DND-41 (cell line): Measurements from ENCODE around the gene CD300LG.

Experiments used
- ATAC-seq: fragments of 200-7000 bp; cut with Tn5 transposase; 3 replicates; pipeline ENCODE4 v1.9.1; 2021; ENCODE audit warnings: low read depth; ENCODE audit not compliant: insufficient read depth
- DNase-seq: peaks from one replicate; pipeline ENCODE4 v3.0.0-alpha.2; 2020
- H2AFZ ChIP-seq: 2 replicates; pipeline ENCODE4 v1.6.0; 2012; ENCODE audit warnings: low read depth, low read length
- H3K27ac ChIP-seq: 2 replicates; pipeline ENCODE4 v1.5.1; 2012; ENCODE audit warnings: low read length, inconsistent platforms
- H3K27me3 ChIP-seq: fragments of 200-600 bp; sonication (generic); 2 replicates; pipeline ENCODE4 v1.6.0; 2012; ENCODE audit warnings: low read length, mild to moderate bottlenecking, inconsistent platforms; ENCODE audit not compliant: insufficient read depth, poor library complexity
- H3K36me3 ChIP-seq: 2 replicates; pipeline ENCODE4 v1.5.1; 2012; ENCODE audit warnings: low read length, inconsistent platforms; ENCODE audit not compliant: insufficient read depth
- H3K4me1 ChIP-seq: 2 replicates; pipeline ENCODE4 v1.5.1; 2012; ENCODE audit warnings: mild to moderate bottlenecking, low read length; ENCODE audit not compliant: insufficient read depth
- H3K4me2 ChIP-seq: 2 replicates; pipeline ENCODE4 v1.6.0; 2012; ENCODE audit warnings: mild to moderate bottlenecking, moderate library complexity, low read length, inconsistent platforms; ENCODE audit not compliant: insufficient read depth
- H3K4me3 ChIP-seq, 2 experiments: fragments of 200-600 bp in 1 of 2; shearing (Covaris generic) in 1 of 2; 2 replicates each; pipeline ENCODE4 v1.5.1; 2012 to 2016; ENCODE audit warnings: inconsistent platforms in 2 of 2, low read length in 2 of 2, mild to moderate bottlenecking in 2 of 2, low read depth in 1 of 2, moderate library complexity in 1 of 2
- H3K79me2 ChIP-seq: 2 replicates; pipeline ENCODE4 v1.6.0; 2012; ENCODE audit warnings: low read length, inconsistent platforms; ENCODE audit not compliant: insufficient read depth
- H3K9ac ChIP-seq: 2 replicates; pipeline ENCODE4 v1.6.0; 2012; ENCODE audit warnings: low read depth, mild to moderate bottlenecking, inconsistent platforms, low read length, moderate library complexity
- H3K9me3 ChIP-seq: 2 replicates; pipeline ENCODE4 v1.5.1; 2012; ENCODE audit warnings: low read length, moderate library complexity, mild to moderate bottlenecking, inconsistent platforms; ENCODE audit not compliant: insufficient read depth, severe bottlenecking
- H4K20me1 ChIP-seq: 2 replicates; pipeline ENCODE4 v1.6.0; 2012; ENCODE audit warnings: low read length; ENCODE audit not compliant: insufficient read depth
- EZH2 ChIP-seq: IDR thresholded peaks from 3 replicates; pipeline ENCODE4 v1.6.1; 2012; ENCODE audit warnings: borderline replicate concordance, low read depth, mild to moderate bottlenecking, moderate library complexity, low read length, inconsistent platforms; ENCODE audit not compliant: severe bottlenecking
- TF ChIP-seq, protein P1 (sequence below): IDR thresholded peaks from 2 replicates; pipeline ENCODE4 v1.5.1; 2012; ENCODE audit warnings: borderline replicate concordance, low read length, moderate library complexity, mild to moderate bottlenecking; ENCODE audit not compliant: poor library complexity, severe bottlenecking; ENCODE audit errors: extremely low read depth

CD300LG gene

DNA sequence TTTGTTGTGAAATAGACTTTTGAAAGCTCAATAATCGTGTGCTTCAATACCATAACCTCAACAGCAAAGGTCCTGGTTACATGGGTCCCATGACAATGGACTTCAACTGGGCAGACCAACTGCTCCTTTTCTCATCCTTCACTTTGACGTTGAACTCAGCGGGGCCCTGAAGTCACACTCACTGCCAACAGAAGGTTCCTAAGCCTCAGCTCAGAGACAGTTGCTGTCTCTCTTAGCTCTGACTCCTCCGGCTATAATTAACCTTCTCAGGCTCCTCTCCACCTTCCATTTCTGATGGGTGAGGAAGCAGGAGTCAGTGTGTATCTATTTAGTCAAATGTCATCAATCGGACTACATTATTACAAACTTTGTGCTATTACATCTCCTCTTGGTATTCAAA lies 37.9 kb upstream of the CD300LG start:
- no peaks in the 10 kb centered on the region for H3K4me1 ChIP-seq
- no peak overlapping the region for H3K9ac ChIP-seq
- no peaks in the 10 kb centered on the region for H3K36me3 ChIP-seq
- no peaks in the 10 kb centered on the region for H3K79me2 ChIP-seq
- H3K27me3 ChIP-seq: peaks cover 29% of the 10 kb centered on the region
- H3K4me3 ChIP-seq: no peak overlapping the region
- no peak overlapping the region for H3K27ac ChIP-seq
- no peak overlapping the region for H2AFZ ChIP-seq
- H4K20me1 ChIP-seq: no peaks in the 10 kb centered on the region
- H3K4me2 ChIP-seq: no peak overlapping the region
- no peak for ATAC-seq
- H3K9me3 ChIP-seq: no peaks in the 10 kb centered on the region
- TF ChIP-seq, protein P1, sequence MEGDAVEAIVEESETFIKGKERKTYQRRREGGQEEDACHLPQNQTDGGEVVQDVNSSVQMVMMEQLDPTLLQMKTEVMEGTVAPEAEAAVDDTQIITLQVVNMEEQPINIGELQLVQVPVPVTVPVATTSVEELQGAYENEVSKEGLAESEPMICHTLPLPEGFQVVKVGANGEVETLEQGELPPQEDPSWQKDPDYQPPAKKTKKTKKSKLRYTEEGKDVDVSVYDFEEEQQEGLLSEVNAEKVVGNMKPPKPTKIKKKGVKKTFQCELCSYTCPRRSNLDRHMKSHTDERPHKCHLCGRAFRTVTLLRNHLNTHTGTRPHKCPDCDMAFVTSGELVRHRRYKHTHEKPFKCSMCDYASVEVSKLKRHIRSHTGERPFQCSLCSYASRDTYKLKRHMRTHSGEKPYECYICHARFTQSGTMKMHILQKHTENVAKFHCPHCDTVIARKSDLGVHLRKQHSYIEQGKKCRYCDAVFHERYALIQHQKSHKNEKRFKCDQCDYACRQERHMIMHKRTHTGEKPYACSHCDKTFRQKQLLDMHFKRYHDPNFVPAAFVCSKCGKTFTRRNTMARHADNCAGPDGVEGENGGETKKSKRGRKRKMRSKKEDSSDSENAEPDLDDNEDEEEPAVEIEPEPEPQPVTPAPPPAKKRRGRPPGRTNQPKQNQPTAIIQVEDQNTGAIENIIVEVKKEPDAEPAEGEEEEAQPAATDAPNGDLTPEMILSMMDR: no peak
- TF ChIP-seq EZH2: no peak
- DNase-seq: no peak

DNA sequence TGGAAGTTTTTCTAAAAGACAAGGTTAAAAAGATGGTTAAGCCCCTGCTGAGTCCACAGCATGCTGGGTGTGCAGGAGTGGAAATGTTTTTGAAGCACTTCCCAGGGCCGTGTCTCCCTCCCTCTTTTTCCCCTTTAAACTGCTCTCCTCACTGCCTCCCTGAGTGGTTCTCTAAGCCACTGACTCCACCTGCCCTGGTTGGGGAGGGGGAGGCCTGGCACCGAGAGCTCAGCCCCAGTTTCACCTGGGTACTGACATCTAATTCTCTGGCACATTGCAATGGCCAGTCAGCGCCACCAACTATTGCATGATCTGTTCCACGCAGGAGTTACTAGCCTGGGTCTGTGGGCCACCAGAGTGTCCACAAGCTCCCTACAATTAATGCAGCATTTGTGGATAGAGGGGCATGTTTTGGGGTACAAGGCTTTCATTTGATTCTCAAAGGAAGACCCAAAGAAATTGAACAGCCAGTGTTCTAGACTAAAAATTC lies 36.7 kb upstream of the CD300LG start:
- Histone ChIP-seq H3K4me1 (no peaks in the 10 kb centered on the region), H3K79me2 (no peaks in the 10 kb centered on the region), H3K4me3 (no peak overlapping the region), H2AFZ (no peak overlapping the region), H3K27ac (no peak overlapping the region), H4K20me1 (no peaks in the 10 kb centered on the region), H3K9me3 (no peaks in the 10 kb centered on the region), H3K4me2 (no peak overlapping the region), H3K36me3 (no peaks in the 10 kb centered on the region), H3K9ac (no peak overlapping the region), H3K27me3 (peaks cover 24% of the 10 kb centered on the region)
- ATAC-seq (no peak), DNase-seq (no peak)
- no peak for TF ChIP-seq EZH2
- TF ChIP-seq, protein P1: no peak

GRCh38 chr17:43810823-43811222 lies 36.2 kb upstream of the CD300LG start:
- no peaks in the 10 kb centered on the region for H3K9me3 ChIP-seq
- no peak overlapping the region for H3K9ac ChIP-seq
- H3K36me3 ChIP-seq: no peaks in the 10 kb centered on the region
- DNase-seq (no peak), ATAC-seq (no peak)
- no peak overlapping the region for H3K4me2 ChIP-seq
- TF ChIP-seq EZH2: no peak
- TF ChIP-seq, protein P1: no peak
- no peaks in the 10 kb centered on the region for H3K79me2 ChIP-seq
- no peak overlapping the region for H2AFZ ChIP-seq
- H3K4me1 ChIP-seq: no peaks in the 10 kb centered on the region
- no peaks in the 10 kb centered on the region for H4K20me1 ChIP-seq
- H3K4me3 ChIP-seq: no peak overlapping the region
- no peak overlapping the region for H3K27ac ChIP-seq
- peaks cover 22% of the 10 kb centered on the region for H3K27me3 ChIP-seq
